Astrocyte (in vitro differentiated cells and primary cell): ENCODE results near the gene PHF1.

Source experiments
- EZH2 ChIP-seq: IDR thresholded peaks from 2 replicates; pipeline ENCODE4 v1.6.1; 2012; ENCODE audit warnings: mild to moderate bottlenecking, low read length, inconsistent platforms; ENCODE audit not compliant: insufficient read depth
- TF ChIP-seq, protein P1 (sequence below): IDR thresholded peaks from 2 replicates; pipeline ENCODE4 v1.5.1; 2011; ENCODE audit warnings: low read depth, mild to moderate bottlenecking, inconsistent platforms, low read length, moderate library complexity; ENCODE audit not compliant: insufficient read depth

DNA sequence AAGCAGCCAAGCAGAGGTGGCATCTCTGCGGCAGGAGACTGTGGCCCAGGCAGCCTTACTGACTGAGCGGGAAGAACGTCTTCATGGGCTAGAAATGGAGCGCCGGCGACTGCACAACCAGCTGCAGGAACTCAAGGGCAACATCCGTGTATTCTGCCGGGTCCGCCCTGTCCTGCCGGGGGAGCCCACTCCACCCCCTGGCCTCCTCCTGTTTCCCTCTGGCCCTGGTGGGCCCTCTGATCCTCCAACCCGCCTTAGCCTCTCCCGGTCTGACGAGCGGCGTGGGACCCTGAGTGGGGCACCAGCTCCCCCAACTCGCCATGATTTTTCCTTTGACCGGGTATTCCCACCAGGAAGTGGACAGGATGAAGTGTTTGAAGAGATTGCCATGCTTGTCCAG is 5.9 kb upstream of the PHF1 start:
- TF ChIP-seq, protein P1, sequence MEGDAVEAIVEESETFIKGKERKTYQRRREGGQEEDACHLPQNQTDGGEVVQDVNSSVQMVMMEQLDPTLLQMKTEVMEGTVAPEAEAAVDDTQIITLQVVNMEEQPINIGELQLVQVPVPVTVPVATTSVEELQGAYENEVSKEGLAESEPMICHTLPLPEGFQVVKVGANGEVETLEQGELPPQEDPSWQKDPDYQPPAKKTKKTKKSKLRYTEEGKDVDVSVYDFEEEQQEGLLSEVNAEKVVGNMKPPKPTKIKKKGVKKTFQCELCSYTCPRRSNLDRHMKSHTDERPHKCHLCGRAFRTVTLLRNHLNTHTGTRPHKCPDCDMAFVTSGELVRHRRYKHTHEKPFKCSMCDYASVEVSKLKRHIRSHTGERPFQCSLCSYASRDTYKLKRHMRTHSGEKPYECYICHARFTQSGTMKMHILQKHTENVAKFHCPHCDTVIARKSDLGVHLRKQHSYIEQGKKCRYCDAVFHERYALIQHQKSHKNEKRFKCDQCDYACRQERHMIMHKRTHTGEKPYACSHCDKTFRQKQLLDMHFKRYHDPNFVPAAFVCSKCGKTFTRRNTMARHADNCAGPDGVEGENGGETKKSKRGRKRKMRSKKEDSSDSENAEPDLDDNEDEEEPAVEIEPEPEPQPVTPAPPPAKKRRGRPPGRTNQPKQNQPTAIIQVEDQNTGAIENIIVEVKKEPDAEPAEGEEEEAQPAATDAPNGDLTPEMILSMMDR = no peak
- TF ChIP-seq EZH2 = no peak
